NCI-H1436 (cell line): ENCODE data around the gene CNOT6.

Experiments used
- DNase-seq: peaks from one replicate; lab custom pipeline; 2025; lab: John Stamatoyannopoulos, UW

Gene CNOT6

GRCh38 chr5:180622910-180623309, 128.7 kb downstream of the CNOT6 start:
- no peak for DNase-seq

- DNase-seq, result no peak
These were observed 129.2 kb downstream of the CNOT6 start for GRCh38 chr5:180623411-180623834.

GRCh38 chr5:180623844-180624243, 129.7 kb downstream of the CNOT6 start:
- no peak for DNase-seq

- DNase-seq, result no peak
These were observed 130.4 kb downstream of the CNOT6 start for GRCh38 chr5:180624587-180624986.

- DNase-seq, result no peak
These were observed 131.1 kb downstream of the CNOT6 start for GRCh38 chr5:180625125-180625790.

GRCh38 chr5:180625791-180626660, 131.8 kb downstream of the CNOT6 start:
- no peak for DNase-seq

- DNase-seq, result no peak
These were observed 132.6 kb downstream of the CNOT6 start for GRCh38 chr5:180626661-180627385.

GRCh38 chr5:180627386-180628120, 133.4 kb downstream of the CNOT6 start:
- no peak for DNase-seq
